H9 (cell line): ENCODE data around the gene RTL9. TPM values are rescaled to one million over a fixed set of nuclear protein-coding genes. Genes with fewer than 3 reads are reported as not detected.

Experiments
- DNase-seq: peaks from one replicate; pipeline ENCODE4 v3.0.0-alpha.2; 2017
- H2AFZ ChIP-seq: one replicate; pipeline ENCODE4 v1.6.1; 2013; ENCODE audit warnings: mild to moderate bottlenecking, low read length, control low read depth, moderate library complexity
- H2AK5ac ChIP-seq: 2 replicates; pipeline ENCODE4 v1.6.1; 2013; ENCODE audit warnings: low read length, control low read depth, mixed read lengths; ENCODE audit not compliant: insufficient read length
- H2BK120ac ChIP-seq: one replicate; pipeline ENCODE4 v1.6.1; 2013; ENCODE audit warnings: low read depth, mild to moderate bottlenecking, low read length, control low read depth, inconsistent platforms; ENCODE audit not compliant: poor library complexity, severe bottlenecking
- H2BK12ac ChIP-seq: 2 replicates; pipeline ENCODE4 v1.6.1; 2013; ENCODE audit warnings: low read length, control low read depth, mixed read lengths, low read depth; ENCODE audit not compliant: insufficient read length
- H2BK15ac ChIP-seq: 2 replicates; pipeline ENCODE4 v1.6.1; 2013; ENCODE audit warnings: low read depth, low read length, control low read depth
- H2BK20ac ChIP-seq: one replicate; pipeline ENCODE4 v1.6.1; 2013; ENCODE audit warnings: low read depth, mild to moderate bottlenecking, low read length, control low read depth, inconsistent platforms; ENCODE audit not compliant: poor library complexity, severe bottlenecking
- H2BK5ac ChIP-seq: 2 replicates; pipeline ENCODE4 v1.6.1; 2013; ENCODE audit warnings: low read length, control low read depth, mixed read lengths; ENCODE audit not compliant: insufficient read length
- H3K14ac ChIP-seq: 2 replicates; pipeline ENCODE4 v1.6.1; 2013; ENCODE audit warnings: low read length, control low read depth; ENCODE audit not compliant: insufficient read depth
- H3K18ac ChIP-seq: 2 replicates; pipeline ENCODE4 v1.6.1; 2013; ENCODE audit warnings: low read depth, mild to moderate bottlenecking, mixed read lengths, low read length, control low read depth; ENCODE audit not compliant: insufficient read length
- H3K23ac ChIP-seq: 2 replicates; pipeline ENCODE4 v1.6.1; 2013; ENCODE audit warnings: low read length, control low read depth, mixed read lengths, low read depth; ENCODE audit not compliant: insufficient read length
- H3K23me2 ChIP-seq: 2 replicates; pipeline ENCODE4 v1.6.1; 2013; ENCODE audit warnings: low read depth, mild to moderate bottlenecking, mixed read lengths, low read length, control low read depth; ENCODE audit not compliant: insufficient read length, poor library complexity, severe bottlenecking
- H3K27ac ChIP-seq: 2 replicates; pipeline ENCODE4 v1.5.1; 2013; ENCODE audit warnings: low read length, control low read depth, mixed read lengths, low read depth; ENCODE audit not compliant: insufficient read length
- H3K27me3 ChIP-seq: 2 replicates; pipeline ENCODE4 v1.6.1; 2013; ENCODE audit warnings: low read length, control low read depth, inconsistent platforms; ENCODE audit not compliant: insufficient read depth
- H3K4ac ChIP-seq: 2 replicates; pipeline ENCODE4 v1.6.1; 2013; ENCODE audit warnings: low read depth, mild to moderate bottlenecking, control low read depth, inconsistent platforms, low read length, moderate library complexity
- H3K4me1 ChIP-seq: 2 replicates; pipeline ENCODE4 v1.6.1; 2013; ENCODE audit warnings: low read length, control low read depth, inconsistent platforms; ENCODE audit not compliant: insufficient read depth
- H3K4me2 ChIP-seq: 2 replicates; pipeline ENCODE4 v1.6.1; 2013; ENCODE audit warnings: low read length, control low read depth, mixed read lengths; ENCODE audit not compliant: insufficient read length, insufficient read depth
- H3K56ac ChIP-seq: 2 replicates; pipeline ENCODE4 v1.6.1; 2013; ENCODE audit warnings: low read depth, mild to moderate bottlenecking, mixed read lengths, low read length, control low read depth; ENCODE audit not compliant: insufficient read length
- H3K79me1 ChIP-seq: 2 replicates; pipeline ENCODE4 v1.6.1; 2013; ENCODE audit warnings: low read depth, mild to moderate bottlenecking, moderate library complexity, low read length, control low read depth, inconsistent platforms; ENCODE audit not compliant: insufficient read depth, poor library complexity, severe bottlenecking
- H3K79me2 ChIP-seq: 2 replicates; pipeline ENCODE4 v1.6.1; 2013; ENCODE audit warnings: low read length, control low read depth, inconsistent platforms; ENCODE audit not compliant: insufficient read depth
- H3K9ac ChIP-seq: 2 replicates; pipeline ENCODE4 v1.6.1; 2013; ENCODE audit warnings: low read length, control low read depth, mixed read lengths; ENCODE audit not compliant: insufficient read length; ENCODE audit errors: extremely low read depth
- H3K9me3 ChIP-seq: one replicate; pipeline ENCODE4 v1.6.1; 2013; ENCODE audit warnings: low read depth, low read length, inconsistent platforms; ENCODE audit not compliant: control insufficient read depth
- H3T11ph ChIP-seq: one replicate; pipeline ENCODE4 v1.6.1; 2013; ENCODE audit warnings: mild to moderate bottlenecking, low read length, control low read depth, inconsistent platforms
- H4K20me1 ChIP-seq: one replicate; pipeline ENCODE4 v1.6.1; 2013; ENCODE audit not compliant: control insufficient read depth, insufficient read length, insufficient read depth
- H4K5ac ChIP-seq: 2 replicates; pipeline ENCODE4 v1.6.1; 2013; ENCODE audit warnings: low read depth, mild to moderate bottlenecking, mixed read lengths, low read length, control low read depth; ENCODE audit not compliant: insufficient read length
- H4K8ac ChIP-seq: replicated peaks from 2 replicates; pipeline ENCODE4 v1.6.1; 2013; ENCODE audit warnings: low read length, control low read depth, mixed read lengths, low read depth; ENCODE audit not compliant: insufficient read length
- H4K91ac ChIP-seq: 2 replicates; pipeline ENCODE4 v1.6.1; 2013; ENCODE audit warnings: low read depth, mild to moderate bottlenecking, moderate library complexity, mixed read lengths, low read length, control low read depth; ENCODE audit not compliant: insufficient read length
- H3K27ac Mint-ChIP-seq, 3 experiments: 2 replicates in 2 of 3; 3 replicates in 1 of 3; pipeline ENCODE4 v1.8.0; 2020 to 2021; ENCODE audit warnings: mixed read lengths in 3 of 3, mild to moderate bottlenecking in 1 of 3, moderate library complexity in 1 of 3
- H3K27me3 Mint-ChIP-seq: 2 replicates; pipeline ENCODE4 v1.8.0; 2021; ENCODE audit warnings: low read depth, mild to moderate bottlenecking, moderate library complexity, mixed read lengths
- H3K36me3 Mint-ChIP-seq, 3 experiments: 2 replicates in 2 of 3; 3 replicates in 1 of 3; pipeline ENCODE4 v1.8.0; 2020 to 2021; ENCODE audit warnings: low read depth in 3 of 3, mixed read lengths in 3 of 3; ENCODE audit not compliant: insufficient read depth in 1 of 3
- H3K4me1 Mint-ChIP-seq, 2 experiments: 2 replicates each; pipeline ENCODE4 v1.8.0; 2020; ENCODE audit warnings: mixed read lengths in 2 of 2
- H3K4me3 Mint-ChIP-seq, 2 experiments: 2 replicates in 1 of 2; 3 replicates in 1 of 2; pipeline ENCODE4 v1.8.0; 2020 to 2021; ENCODE audit warnings: mild to moderate bottlenecking in 2 of 2, mixed read lengths in 2 of 2, moderate library complexity in 1 of 2
- H3K9me3 Mint-ChIP-seq, 2 experiments: 2 replicates in 1 of 2; 3 replicates in 1 of 2; pipeline ENCODE4 v1.8.0; 2020; ENCODE audit warnings: mild to moderate bottlenecking in 2 of 2, mixed read lengths in 2 of 2, moderate library complexity in 1 of 2
- WGBS: extraction: QIAGEN DNeasy Blood & Tissue Kit; methylation state at CpG from one replicate; pipeline ENCODE4 v1.1.7; 2013; ENCODE audit warnings: missing lambda C conversion rate, low lambda C conversion rate, mixed read lengths; ENCODE audit not compliant: insufficient read length; ENCODE audit errors: extremely low coverage; 5-methylcytosine and 5-hydroxymethylcytosine counted together
- total RNA-seq: library from RNA; stranded (reverse); gene quantifications from 2 replicates; pipeline ENCODE4 v1.2.1, GENCODE V29; 2021
- TF ChIP-seq, protein P1 (sequence below): fragments of 200-600 bp; sonication (generic); conservative IDR thresholded peaks from 3 replicates; pipeline ENCODE4 v1.8.0; 2021; ENCODE audit warnings: antibody characterized with exemption, mild to moderate bottlenecking

Gene RTL9
- total RNA-seq, 1 experiment from 2014 or later: 0.13 TPM

DNA sequence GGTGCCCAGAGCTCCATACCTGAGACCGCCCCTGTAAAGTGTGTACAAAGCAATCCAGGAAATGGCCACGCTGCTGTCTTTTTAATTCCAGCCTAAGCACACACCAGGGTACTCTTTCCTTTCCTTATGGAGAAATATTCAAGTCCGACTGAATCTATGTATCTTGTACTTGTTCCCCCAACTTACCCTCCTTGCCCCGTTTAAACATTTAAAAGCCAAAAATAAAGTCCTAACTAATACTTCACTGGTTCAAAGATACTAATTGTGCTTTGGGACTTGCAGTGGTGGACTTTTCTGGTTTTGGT is 40.0 kb upstream of the RTL9 start:
- H3K27ac Mint-ChIP-seq: peak overlapping the region; percentile 94 to 99 (median 98)
- H3T11ph ChIP-seq: no peak overlapping the region
- H4K91ac ChIP-seq: no peak overlapping the region
- peaks cover 8% of the 10 kb centered on the region for H3K4me1 ChIP-seq
- TF ChIP-seq, protein P1, sequence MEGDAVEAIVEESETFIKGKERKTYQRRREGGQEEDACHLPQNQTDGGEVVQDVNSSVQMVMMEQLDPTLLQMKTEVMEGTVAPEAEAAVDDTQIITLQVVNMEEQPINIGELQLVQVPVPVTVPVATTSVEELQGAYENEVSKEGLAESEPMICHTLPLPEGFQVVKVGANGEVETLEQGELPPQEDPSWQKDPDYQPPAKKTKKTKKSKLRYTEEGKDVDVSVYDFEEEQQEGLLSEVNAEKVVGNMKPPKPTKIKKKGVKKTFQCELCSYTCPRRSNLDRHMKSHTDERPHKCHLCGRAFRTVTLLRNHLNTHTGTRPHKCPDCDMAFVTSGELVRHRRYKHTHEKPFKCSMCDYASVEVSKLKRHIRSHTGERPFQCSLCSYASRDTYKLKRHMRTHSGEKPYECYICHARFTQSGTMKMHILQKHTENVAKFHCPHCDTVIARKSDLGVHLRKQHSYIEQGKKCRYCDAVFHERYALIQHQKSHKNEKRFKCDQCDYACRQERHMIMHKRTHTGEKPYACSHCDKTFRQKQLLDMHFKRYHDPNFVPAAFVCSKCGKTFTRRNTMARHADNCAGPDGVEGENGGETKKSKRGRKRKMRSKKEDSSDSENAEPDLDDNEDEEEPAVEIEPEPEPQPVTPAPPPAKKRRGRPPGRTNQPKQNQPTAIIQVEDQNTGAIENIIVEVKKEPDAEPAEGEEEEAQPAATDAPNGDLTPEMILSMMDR: no peak
- no peak overlapping the region for H3K23ac ChIP-seq
- peaks cover 67 to 71% of the 10 kb centered on the region in 2 experiments for H3K4me1 Mint-ChIP-seq
- peak overlapping the region; percentile 11 for H2AFZ ChIP-seq
- peak overlapping the region; percentile 73 for H3K9ac ChIP-seq
- H3K27ac ChIP-seq: peak overlapping the region; percentile 12
- H3K4me3 Mint-ChIP-seq: peak overlapping the region; percentile 92 to 98
- H3K9me3 ChIP-seq: no peaks in the 10 kb centered on the region
- no peaks in the 10 kb centered on the region for H3K27me3 ChIP-seq
- no CpG with 5 or more reads among the region's 4 CpGs for WGBS
- H3K18ac ChIP-seq: peak overlapping the region; percentile 80
- H2AK5ac ChIP-seq: no peak overlapping the region
- no peak overlapping the region for H2BK12ac ChIP-seq
- no peaks in the 10 kb centered on the region for H3K36me3 Mint-ChIP-seq
- peaks cover 8% of the 10 kb centered on the region; the same call in 1 of the 2 replicates for H3K79me2 ChIP-seq
- no peaks in the 10 kb centered on the region for H3K27me3 Mint-ChIP-seq
- H3K9me3 Mint-ChIP-seq: no peaks in the 10 kb centered on the region
- H4K8ac ChIP-seq: no peak overlapping the region
- H3K79me1 ChIP-seq: no peaks in the 10 kb centered on the region
- H4K20me1 ChIP-seq: no peaks in the 10 kb centered on the region
- peaks cover 10% of the 10 kb centered on the region for H3K23me2 ChIP-seq
- H3K4me2 ChIP-seq: peak overlapping the region; percentile 83
- peak overlapping the region; percentile 96 for H3K14ac ChIP-seq
- no peak for DNase-seq
- H3K56ac ChIP-seq: no peak overlapping the region
- no peak overlapping the region for H2BK5ac ChIP-seq
- no peak overlapping the region for H3K4ac ChIP-seq
- H4K5ac ChIP-seq: no peak overlapping the region
- peak overlapping the region; percentile 41 for H2BK120ac ChIP-seq
- no peak overlapping the region for H2BK20ac ChIP-seq
- no peak overlapping the region for H2BK15ac ChIP-seq
